ENCODE measurements around the gene DYRK1A.
A peak's percentile ranks its signal among the peaks of the same experiment; 100 is the strongest.

DNA sequence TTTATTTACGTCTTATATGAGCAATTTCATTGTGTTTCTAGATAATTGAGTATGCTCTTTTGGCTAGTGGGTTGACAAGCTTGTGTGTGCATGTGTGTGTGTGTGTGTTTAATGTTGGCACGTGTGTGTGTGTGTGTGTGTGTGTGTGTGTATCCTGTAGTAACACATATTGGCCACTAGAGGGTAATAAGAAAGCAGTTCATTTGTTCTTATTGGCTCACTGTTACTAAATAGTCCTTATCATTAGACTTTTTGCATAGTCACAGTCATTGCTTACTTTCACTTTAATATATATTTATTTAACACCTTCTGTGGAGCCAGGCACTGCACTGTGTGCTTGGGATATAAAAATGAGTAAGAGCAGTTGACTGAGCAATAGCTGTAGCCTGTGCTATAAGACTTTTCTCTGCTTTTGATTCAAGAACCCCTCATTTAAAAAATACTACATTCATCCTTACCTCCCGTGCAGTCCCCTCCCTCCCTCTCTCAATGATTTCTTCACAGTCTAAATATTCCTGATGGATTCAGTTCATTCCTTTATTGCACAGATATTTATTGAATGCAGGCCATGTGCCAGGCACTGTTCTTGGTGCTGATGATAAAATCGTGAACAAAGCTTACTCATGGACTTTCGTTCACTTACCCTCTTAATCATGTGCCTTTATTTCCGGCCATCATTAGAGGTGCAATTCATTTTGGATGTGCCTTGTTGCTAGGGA is 96.7 kb downstream of the DYRK1A start:
- TF ChIP-seq POLR2A (IDR thresholded peaks at IDR 0.05; ENCODE audit: low read length) (peak; percentile 26), GATA1 (IDR thresholded peaks at IDR 0.05; ENCODE audit: low read depth, low read length) (no peak)

All from erythroblast (primary cell).